Dermis lymphatic vessel endothelial cell (primary cell): Measurements from ENCODE around the gene FAM210B. TPM values are rescaled to one million over a fixed set of nuclear protein-coding genes. Genes with fewer than 3 reads are reported as not detected.

Experiments used
- total RNA-seq: library from RNA; depleted of rRNA; stranded (reverse); fragments of >200 nt; gene quantifications from 2 replicates; pipeline ENCODE4 v1.2.1, GENCODE V29; 2014

The FAM210B gene, protein sequence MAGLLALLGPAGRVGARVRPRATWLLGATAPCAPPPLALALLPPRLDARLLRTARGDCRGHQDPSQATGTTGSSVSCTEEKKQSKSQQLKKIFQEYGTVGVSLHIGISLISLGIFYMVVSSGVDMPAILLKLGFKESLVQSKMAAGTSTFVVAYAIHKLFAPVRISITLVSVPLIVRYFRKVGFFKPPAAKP
- total RNA-seq = 21.2 and 36.8 TPM in 2 replicates

GRCh38 chr20:56358600-56359211, at the start of gene FAM210B:
TSS of gene FAM210B (plus strand) at chr20:56358974. CDS start at chr20:56359006, 32 bp downstream.

GRCh38 chr20:56392132-56392880, 33.5 kb downstream of the FAM210B start, which contains the start of the genes AURKA and CSTF1:
TSS of gene AURKA (minus strand) at chr20:56392215. CDS start at chr20:56388197, 4,018 bp downstream.
TSS of gene CSTF1 (plus strand) at chr20:56392645. CDS start at chr20:56395553, 2,908 bp downstream.

DNA sequence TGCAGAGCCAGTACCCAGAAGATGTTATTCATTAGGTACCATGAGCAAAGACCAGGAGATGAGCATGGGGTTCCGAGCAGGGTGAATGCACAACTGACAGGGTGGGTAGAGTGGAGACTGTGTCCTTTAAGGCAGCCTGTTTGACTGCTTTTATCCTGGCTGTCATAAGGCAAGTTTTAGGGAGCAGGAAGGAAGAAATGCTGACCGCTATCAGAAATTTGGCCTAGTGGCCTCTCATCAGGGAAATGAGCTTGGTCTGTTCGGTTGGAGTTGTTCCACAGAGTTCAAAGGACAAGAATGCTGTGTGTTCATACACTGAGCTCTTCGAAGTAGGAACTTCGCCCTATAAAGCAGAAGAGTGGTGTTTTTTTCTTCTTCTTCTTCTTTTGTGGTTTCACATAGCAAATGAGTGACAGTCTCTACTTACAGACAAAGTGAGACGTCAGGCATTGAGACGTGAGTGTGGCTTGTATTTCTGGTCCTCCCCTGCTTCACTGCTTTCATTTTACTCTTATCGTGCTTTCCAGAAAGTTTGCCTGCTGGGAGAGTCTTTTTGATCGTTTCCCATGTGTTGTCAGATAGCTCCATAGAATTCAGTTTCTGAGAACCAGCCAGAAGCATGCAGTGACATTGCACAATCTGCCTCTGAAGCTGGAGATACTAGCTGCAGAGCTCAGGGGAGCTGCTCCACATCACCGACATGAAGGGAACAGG, 53.1 kb downstream of the FAM210B start, which contains the start of gene CASS4:
CASS4 (plus strand) TSS at position 502 of the 714 bp plus-strand sequence; CDS start at position 701, 199 bp downstream.

Other genes with a start within 250 kb of the FAM210B start
- gene MC3R, start 110.2 kb upstream of the FAM210B start, total RNA-seq = not detected in 2 replicates
- gene AURKA, start 33.2 kb downstream of the FAM210B start, total RNA-seq = 5.4 and 5.6 TPM in 2 replicates
- 24.4 and 31.5 TPM in 2 replicates for gene CSTF1, start 33.7 kb downstream of the FAM210B start, total RNA-seq
- gene CASS4, start 53.3 kb downstream of the FAM210B start, total RNA-seq = 0.09 and 0.22 TPM in 2 replicates
- gene RTF2, start 109.7 kb downstream of the FAM210B start, total RNA-seq = 96.3 and 104 TPM in 2 replicates
- gene FAM209A, start 165.8 kb downstream of the FAM210B start, total RNA-seq = 0.17 and 0.22 TPM in 2 replicates
- gene FAM209B, start 174.3 kb downstream of the FAM210B start, total RNA-seq = 0.22 TPM in 1 of 2 replicates, not detected in the other